Coronary artery (tissue), 2 donors: Measurements from ENCODE around the gene DNAH9.

ENCODE experiments used
- DNase-seq: peaks from one replicate; pipeline ENCODE4 v3.0.0-alpha.2; 2017; ENCODE audit warnings: low spot score
- H3K27ac ChIP-seq, 2 donors: fragments of 200-600 bp; sonication (generic); one replicate each; pipeline ENCODE4 v1.5.1; 2016 to 2019
- H3K4me3 ChIP-seq: fragments of 200-600 bp; sonication (generic); 2 replicates; pipeline ENCODE4 v1.5.1; 2016; ENCODE audit warnings: mild to moderate bottlenecking, moderate library complexity
- CTCF ChIP-seq: fragments of 200-600 bp; sonication (generic); IDR thresholded peaks from one replicate; pipeline ENCODE4 v1.5.1; 2019; ENCODE audit warnings: antibody characterized with exemption

DNAH9 gene

DNA sequence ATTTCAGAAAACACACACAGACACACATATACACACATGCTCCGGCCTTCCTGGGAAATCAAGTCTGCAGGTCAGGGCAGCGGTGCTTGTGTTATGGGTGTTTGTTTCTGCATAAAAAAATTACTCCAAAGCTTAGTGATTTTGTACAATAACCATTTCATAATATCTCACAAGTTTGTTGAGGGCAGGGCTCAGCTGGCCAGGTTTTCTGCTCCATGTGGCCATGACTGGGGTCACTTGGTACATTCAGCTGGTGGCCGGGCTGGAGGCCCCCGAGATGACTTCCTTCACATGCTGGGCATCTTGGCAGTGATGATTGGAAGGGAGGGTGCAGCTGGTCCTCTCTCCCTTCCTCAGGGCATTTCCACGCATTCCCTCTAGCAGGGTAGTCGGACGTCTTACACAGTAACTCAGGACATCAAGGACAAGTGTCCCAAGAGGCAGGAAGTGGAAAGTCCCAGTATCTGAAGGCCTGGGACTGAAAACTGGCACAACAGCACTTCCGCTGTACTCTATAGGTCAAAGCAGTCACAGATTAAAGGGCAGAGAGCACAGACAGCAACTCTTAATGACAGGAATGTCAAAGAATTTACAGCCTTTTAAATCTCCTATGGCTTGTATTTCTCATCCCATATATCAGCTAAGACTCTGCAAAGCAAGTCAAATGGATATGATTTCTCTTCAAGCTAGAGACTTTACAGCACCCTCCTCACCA, 271.6 kb downstream of the DNAH9 start:
- DNase-seq, result no peak
- Histone ChIP-seq H3K4me3 (no peak overlapping the region), H3K27ac (no peak overlapping the region)
- no peak for TF ChIP-seq CTCF

DNA sequence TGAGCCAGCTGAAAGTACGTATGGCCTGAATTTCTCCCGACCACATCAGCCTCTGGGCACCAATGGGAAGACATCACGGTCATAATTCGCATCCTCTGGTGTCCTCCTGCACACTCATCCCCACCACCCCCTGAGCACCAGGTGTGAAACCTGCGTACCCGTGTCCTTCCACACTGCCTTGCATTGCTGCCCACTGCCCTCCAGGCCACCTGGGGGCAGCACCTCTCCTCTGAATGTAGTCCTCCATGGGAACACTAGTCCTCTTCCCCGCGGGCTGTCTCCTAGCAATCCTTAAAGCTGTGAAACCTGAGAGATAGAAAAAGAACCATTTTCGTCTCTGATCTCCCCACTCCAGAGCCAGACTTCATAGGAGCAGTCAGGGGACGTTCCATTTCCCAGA, 273.5 kb downstream of the DNAH9 start:
- Histone ChIP-seq H3K27ac (no peak overlapping the region), H3K4me3 (no peak overlapping the region)
- TF ChIP-seq CTCF, result no peak
- DNase-seq, result no peak

DNA sequence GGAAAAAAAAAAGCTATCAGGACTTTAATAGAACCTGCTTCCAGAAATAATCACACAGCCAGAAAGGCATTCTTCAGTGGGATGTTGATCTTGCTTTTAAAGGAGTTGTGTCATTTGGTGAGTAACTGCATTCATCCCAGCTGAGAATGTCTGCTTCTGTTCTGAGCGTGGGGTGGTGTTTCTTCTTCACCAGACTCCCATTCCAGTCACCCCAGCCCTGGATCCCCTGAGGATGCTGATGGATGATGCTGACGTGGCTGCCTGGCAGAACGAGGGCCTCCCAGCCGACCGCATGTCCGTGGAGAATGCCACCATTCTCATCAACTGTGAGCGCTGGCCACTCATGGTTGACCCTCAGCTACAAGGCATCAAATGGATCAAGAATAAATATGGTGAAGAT, 276.5 kb downstream of the DNAH9 start:
- TF ChIP-seq CTCF, result no peak
- Histone ChIP-seq H3K4me3 (no peak overlapping the region), H3K27ac (no peak overlapping the region)
- no peak for DNase-seq

DNA sequence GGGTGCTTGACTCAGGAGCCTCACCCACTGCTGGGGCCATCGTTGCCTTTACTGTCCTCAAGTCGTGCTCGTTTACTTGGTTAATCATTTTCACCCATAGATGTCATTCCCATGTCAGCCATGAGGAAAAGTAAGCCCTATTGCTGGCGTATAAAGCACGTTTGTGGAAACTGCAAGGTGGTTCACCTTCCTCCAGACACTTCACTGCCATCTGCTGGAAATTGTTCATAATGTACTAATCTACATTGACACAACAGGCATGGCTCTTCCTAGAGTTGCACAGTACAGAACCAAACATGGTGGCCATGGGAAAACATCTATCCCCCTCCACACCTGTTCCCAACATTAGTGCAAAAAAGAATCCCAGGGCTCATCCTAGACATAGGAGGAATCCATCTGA, 282.4 kb downstream of the DNAH9 start:
- TF ChIP-seq CTCF, result no peak
- no peak for DNase-seq
- Histone ChIP-seq H3K4me3 (no peak overlapping the region), H3K27ac (no peak overlapping the region)

- Histone ChIP-seq H3K4me3 (no peak overlapping the region), H3K27ac (no peak overlapping the region)
- DNase-seq, result no peak
- TF ChIP-seq CTCF, result no peak
Measured at GRCh38 chr17:11882716-11883115, 284.4 kb downstream of the DNAH9 start.

DNA sequence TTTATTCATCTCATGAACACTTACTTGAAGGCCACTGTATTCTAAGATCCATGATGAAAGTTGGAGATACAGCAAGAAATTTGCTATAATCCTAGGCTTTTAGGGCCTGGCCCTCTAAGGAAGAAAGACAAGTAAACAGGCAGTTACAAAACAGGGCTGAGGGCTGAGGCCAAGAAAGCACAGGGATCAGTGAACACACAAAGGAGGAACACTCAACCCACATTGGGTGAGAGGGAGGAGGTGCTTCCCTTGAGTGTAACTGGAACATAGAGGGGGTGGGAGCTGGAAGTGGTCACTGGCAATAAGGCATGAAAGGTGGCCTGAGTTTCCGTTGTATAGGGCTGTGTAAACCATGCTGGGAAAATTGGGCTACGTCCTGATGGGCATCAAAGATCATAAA, 286.8 kb downstream of the DNAH9 start:
- TF ChIP-seq CTCF, result no peak
- no peak for DNase-seq
- Histone ChIP-seq H3K4me3 (no peak overlapping the region), H3K27ac (no peak overlapping the region)

- no peak for TF ChIP-seq CTCF
Measured at GRCh38 chr17:11889266-11889665, 291.0 kb downstream of the DNAH9 start.

More at GRCh38 chr17:11889266-11889665, 291.0 kb downstream of the DNAH9 start:
- Histone ChIP-seq H3K27ac (no peak overlapping the region), H3K4me3 (no peak overlapping the region)
- DNase-seq, result no peak
